Caco-2 (cell line): Measurements from ENCODE around the gene FAH. TPM values are rescaled to one million over a fixed set of nuclear protein-coding genes. Genes with fewer than 3 reads are reported as not detected.

Experiments
- BruUV-seq: library from RNA; stranded (reverse); fragments of 400-500 nt; replicated peaks from 2 replicates; lab custom pipeline; 2021; lab: Mats Ljungman, UMichigan
- CTCF ChIA-PET: fragments of 300-600 bp; sonication (Branson Sonifier 250); formaldehyde crosslinking; loops from one replicate; lab custom pipeline; 2022; ENCODE audit warnings: antibody characterized with exemption; lab: Charles Lee
- POLR2A ChIA-PET: fragments of 300-600 bp; sonication (Branson Sonifier 250); formaldehyde crosslinking; loops from one replicate; lab custom pipeline; 2022; ENCODE audit warnings: antibody characterized with exemption; lab: Charles Lee
- DNase-seq, 2 experiments: peaks; one replicate each; pipeline versions ENCODE4 v3.0.0 to v3.0.0-alpha.2; 2020 to 2022
- H3K27me3 ChIP-seq: replicated peaks from 2 replicates; pipeline ENCODE4 v1.6.0; 2011; ENCODE audit warnings: low read length; ENCODE audit not compliant: control insufficient read depth, insufficient read depth
- H3K36me3 ChIP-seq: 2 replicates; pipeline ENCODE4 v1.5.1; 2011; ENCODE audit warnings: low read length; ENCODE audit not compliant: control insufficient read depth, insufficient read depth
- H3K4me1 ChIP-seq: fragments of 250-450 bp; sonication (Bioruptor Pico); 2 replicates; pipeline ENCODE4 v1.5.1; 2020; ENCODE audit warnings: mild to moderate bottlenecking
- H3K4me3 ChIP-seq: 2 replicates; pipeline ENCODE4 v1.5.1; 2011; ENCODE audit warnings: low read depth, mild to moderate bottlenecking, control low read depth, low read length
- H3K9me3 ChIP-seq: fragments of 250-450 bp; sonication (Bioruptor Pico); 2 replicates; pipeline ENCODE4 v1.5.1; 2020; ENCODE audit warnings: mild to moderate bottlenecking, moderate library complexity
- H3K27ac Mint-ChIP-seq: one replicate; pipeline ENCODE4 v1.8.0; 2022; ENCODE audit warnings: mixed read lengths; ENCODE audit not compliant: unreplicated experiment
- H3K27me3 Mint-ChIP-seq: one replicate; pipeline ENCODE4 v1.8.0; 2022; ENCODE audit warnings: mixed read lengths; ENCODE audit not compliant: insufficient read depth, unreplicated experiment
- H3K36me3 Mint-ChIP-seq: one replicate; pipeline ENCODE4 v1.8.0; 2022; ENCODE audit warnings: mild to moderate bottlenecking, mixed read lengths; ENCODE audit not compliant: insufficient read depth, unreplicated experiment
- H3K4me1 Mint-ChIP-seq: one replicate; pipeline ENCODE4 v1.8.0; 2022; ENCODE audit warnings: low read depth, mixed read lengths; ENCODE audit not compliant: unreplicated experiment
- H3K4me3 Mint-ChIP-seq: one replicate; pipeline ENCODE4 v1.8.0; 2022; ENCODE audit warnings: mild to moderate bottlenecking, moderate library complexity, mixed read lengths; ENCODE audit not compliant: unreplicated experiment
- H3K9me3 Mint-ChIP-seq: one replicate; pipeline ENCODE4 v1.8.0; 2022; ENCODE audit warnings: mixed read lengths; ENCODE audit not compliant: unreplicated experiment
- intact Hi-C: fragments of 100-400 bp; cut with micrococcal nuclease; formaldehyde crosslinking; loops from one replicate; pipeline ENCODE4 v1.10.0; 2022; ENCODE audit not compliant: unreplicated experiment
- total RNA-seq: library from RNA; stranded (reverse); gene quantifications from 2 replicates; pipeline ENCODE4 v1.2.3, GENCODE V29; 2022
- TF ChIP-seq, protein P1 (sequence below), 2 experiments: fragments of 200-600 bp in 1 of 2; IDR thresholded peaks; 1 replicate in 1 of 2; 2 replicates in 1 of 2; pipeline versions ENCODE4 v1.5.1 to v1.8.0; 2011 to 2022; ENCODE audit warnings: antibody characterized with exemption in 1 of 2, control low read depth in 1 of 2, inconsistent platforms in 1 of 2, low read depth in 1 of 2, low read length in 1 of 2, mild to moderate bottlenecking in 1 of 2, moderate library complexity in 1 of 2; ENCODE audit not compliant: insufficient read depth in 1 of 2, severe bottlenecking in 1 of 2, unreplicated experiment in 1 of 2

FAH gene
- total RNA-seq, 1 experiment from 2014 or later: 20.4 TPM

DNA sequence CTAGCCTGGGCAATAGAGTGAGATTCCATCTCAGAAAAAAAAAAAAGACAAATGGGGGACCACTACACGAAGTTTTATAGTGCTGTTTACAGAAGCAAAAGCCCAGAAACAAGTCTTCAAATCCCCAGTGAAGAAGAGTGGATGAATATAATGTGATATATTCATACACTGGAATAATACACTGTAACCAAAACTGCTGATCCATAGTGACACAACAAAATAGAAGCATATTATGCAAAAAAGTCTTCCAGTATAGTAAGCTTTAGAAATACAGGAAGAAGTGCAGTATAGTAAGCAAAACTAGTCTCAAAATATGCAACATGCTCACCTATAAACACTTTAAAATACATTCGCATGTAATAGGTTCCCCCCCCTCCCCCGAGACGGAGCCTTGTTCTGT lies 11.9 kb upstream of the FAH start:
- BruUV-seq: no TSS peak
- CTCF ChIA-PET: no interaction called here

DNA sequence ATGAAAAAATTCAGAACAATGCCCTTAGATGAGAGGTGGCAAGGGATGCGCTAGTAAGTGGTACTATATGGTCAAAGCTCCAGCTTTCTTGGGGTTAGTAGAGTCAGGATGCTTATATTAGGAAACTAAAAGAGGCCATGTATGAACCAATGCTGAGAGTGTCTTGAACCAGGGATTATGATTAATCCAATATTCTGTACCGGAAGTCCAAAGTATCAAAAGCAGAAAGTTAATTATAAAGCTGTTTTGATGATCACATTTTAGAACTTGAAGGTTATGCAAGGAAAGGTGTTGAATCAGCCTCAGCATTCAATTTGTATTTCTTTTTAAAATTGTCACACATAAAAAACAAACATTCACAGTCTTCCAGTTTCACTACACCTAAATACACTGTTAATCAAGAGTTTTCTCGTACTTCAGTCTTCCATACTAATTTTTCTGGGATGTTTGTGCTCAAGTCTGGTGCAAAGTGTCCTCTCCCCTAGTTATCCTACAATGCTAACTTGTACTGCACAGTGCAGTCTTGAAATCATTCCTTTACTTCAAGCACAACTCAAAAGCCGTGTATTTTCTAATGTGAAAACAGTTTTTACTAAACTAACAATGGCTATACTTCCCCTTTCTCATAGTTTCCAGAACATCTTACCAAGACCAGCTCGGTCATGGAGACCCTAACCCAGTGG lies 10.7 kb upstream of the FAH start:
- Mint-ChIP-seq H3K4me1 (no peaks in the 10 kb centered on the region), H3K4me3 (no peak overlapping the region), H3K9me3 (no peaks in the 10 kb centered on the region), H3K27ac (no peak overlapping the region), H3K27me3 (no peaks in the 10 kb centered on the region), H3K36me3 (peaks cover 10% of the 10 kb centered on the region)
- TF ChIP-seq, protein P1, sequence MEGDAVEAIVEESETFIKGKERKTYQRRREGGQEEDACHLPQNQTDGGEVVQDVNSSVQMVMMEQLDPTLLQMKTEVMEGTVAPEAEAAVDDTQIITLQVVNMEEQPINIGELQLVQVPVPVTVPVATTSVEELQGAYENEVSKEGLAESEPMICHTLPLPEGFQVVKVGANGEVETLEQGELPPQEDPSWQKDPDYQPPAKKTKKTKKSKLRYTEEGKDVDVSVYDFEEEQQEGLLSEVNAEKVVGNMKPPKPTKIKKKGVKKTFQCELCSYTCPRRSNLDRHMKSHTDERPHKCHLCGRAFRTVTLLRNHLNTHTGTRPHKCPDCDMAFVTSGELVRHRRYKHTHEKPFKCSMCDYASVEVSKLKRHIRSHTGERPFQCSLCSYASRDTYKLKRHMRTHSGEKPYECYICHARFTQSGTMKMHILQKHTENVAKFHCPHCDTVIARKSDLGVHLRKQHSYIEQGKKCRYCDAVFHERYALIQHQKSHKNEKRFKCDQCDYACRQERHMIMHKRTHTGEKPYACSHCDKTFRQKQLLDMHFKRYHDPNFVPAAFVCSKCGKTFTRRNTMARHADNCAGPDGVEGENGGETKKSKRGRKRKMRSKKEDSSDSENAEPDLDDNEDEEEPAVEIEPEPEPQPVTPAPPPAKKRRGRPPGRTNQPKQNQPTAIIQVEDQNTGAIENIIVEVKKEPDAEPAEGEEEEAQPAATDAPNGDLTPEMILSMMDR (IDR thresholded peaks at IDR 0.05; ENCODE audit: insufficient read depth in 1 of 2, low read depth in 1 of 2, low read length in 1 of 2, severe bottlenecking in 1 of 2, unreplicated experiment in 1 of 2): no peak
- ChIA-PET CTCF (no interaction called here), POLR2A (no interaction called here)
- no peaks in the 10 kb centered on the region for H3K36me3 ChIP-seq
- no peaks in the 10 kb centered on the region for H3K4me1 ChIP-seq
- no peaks in the 10 kb centered on the region for H3K9me3 ChIP-seq
- no peak for DNase-seq
- intact Hi-C loops: no loop called here
- H3K27me3 ChIP-seq: no peaks in the 10 kb centered on the region
- no peak overlapping the region for H3K4me3 ChIP-seq
- BruUV-seq: no TSS peak

More for the DNA sequence above, 11.9 kb upstream of the FAH start:
- H3K4me1 ChIP-seq: no peaks in the 10 kb centered on the region
- no peak overlapping the region for H3K4me3 Mint-ChIP-seq
- no peaks in the 10 kb centered on the region for H3K27me3 ChIP-seq
- no peak for DNase-seq
- intact Hi-C loops: no loop called here
- H3K4me1 Mint-ChIP-seq: no peaks in the 10 kb centered on the region
- H3K9me3 Mint-ChIP-seq: no peaks in the 10 kb centered on the region
- TF ChIP-seq, protein P1 (IDR thresholded peaks at IDR 0.05; ENCODE audit: insufficient read depth in 1 of 2, low read depth in 1 of 2, low read length in 1 of 2, severe bottlenecking in 1 of 2, unreplicated experiment in 1 of 2): no peak
- H3K36me3 ChIP-seq: no peaks in the 10 kb centered on the region
- H3K9me3 ChIP-seq: no peaks in the 10 kb centered on the region
- H3K27ac Mint-ChIP-seq: no peak overlapping the region
- POLR2A ChIA-PET: no interaction called here
- peaks cover 10% of the 10 kb centered on the region for H3K36me3 Mint-ChIP-seq
- H3K27me3 Mint-ChIP-seq: no peaks in the 10 kb centered on the region
- no peak overlapping the region for H3K4me3 ChIP-seq

DNA sequence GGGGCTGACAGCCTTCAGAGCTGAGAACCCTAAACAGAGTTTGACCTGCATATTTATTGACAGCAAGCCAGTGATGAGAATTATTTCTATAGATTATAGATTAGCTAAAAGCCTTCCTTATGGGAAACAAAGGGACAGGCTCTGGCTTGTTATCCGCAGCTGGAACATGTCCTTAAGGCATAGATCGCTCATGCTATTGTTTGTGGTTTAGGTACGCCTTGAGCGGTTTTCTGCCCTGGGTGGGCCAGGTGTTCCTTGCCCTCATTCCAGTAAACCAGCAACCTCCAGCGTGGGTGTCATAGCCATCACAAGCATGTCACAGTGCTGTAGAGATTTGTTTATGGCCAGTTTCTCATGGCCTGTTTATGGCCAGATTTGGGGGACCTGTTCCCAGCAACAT lies 10.2 kb upstream of the FAH start:
- no peaks in the 10 kb centered on the region for H3K36me3 ChIP-seq
- Mint-ChIP-seq H3K36me3 (peaks cover 10% of the 10 kb centered on the region), H3K27me3 (no peaks in the 10 kb centered on the region), H3K4me3 (no peak overlapping the region), H3K27ac (no peak overlapping the region), H3K9me3 (no peaks in the 10 kb centered on the region), H3K4me1 (no peaks in the 10 kb centered on the region)
- intact Hi-C loops: no loop called here
- no peaks in the 10 kb centered on the region for H3K4me1 ChIP-seq
- TF ChIP-seq, protein P1 (IDR thresholded peaks at IDR 0.05; ENCODE audit: insufficient read depth in 1 of 2, low read depth in 1 of 2, low read length in 1 of 2, severe bottlenecking in 1 of 2, unreplicated experiment in 1 of 2): no peak
- DNase-seq: no peak
- ChIA-PET POLR2A (no interaction called here), CTCF (no interaction called here)
- BruUV-seq: no TSS peak
- H3K4me3 ChIP-seq: no peak overlapping the region
- H3K9me3 ChIP-seq: no peaks in the 10 kb centered on the region
- no peaks in the 10 kb centered on the region for H3K27me3 ChIP-seq
